Sigmoid colon (tissue), 4 donors: Measurements from ENCODE around the gene NT5C3A.

Experiments
- CTCF ChIP-seq, 4 experiments: fragments of 450-650 bp in 3 of 4; fragments of 200-600 bp in 1 of 4; IDR thresholded peaks; one replicate each; pipeline ENCODE4 v1.5.1; 2016 to 2019; ENCODE audit warnings: antibody characterized with exemption in 4 of 4, mild to moderate bottlenecking in 3 of 4, moderate library complexity in 2 of 4
- POLR2AphosphoS5 ChIP-seq, 4 donors: sonication (generic); formaldehyde crosslinking; IDR thresholded peaks; one replicate each; pipeline ENCODE4 v1.6.1; 2017; ENCODE audit warnings: antibody characterized with exemption in 4 of 4

GRCh38 chr7:33024189-33024757 lies 38.3 kb downstream of the NT5C3A start:
- TF ChIP-seq CTCF (IDR thresholded peaks at IDR 0.05): no peak
- no peak for TF ChIP-seq POLR2AphosphoS5 (IDR thresholded peaks at IDR 0.05)
